CD14-positive monocyte (primary cell): Measurements from ENCODE around the gene MILR1. TPM values are rescaled to one million over a fixed set of nuclear protein-coding genes. Genes with fewer than 3 reads are reported as not detected.

ENCODE experiments used
- DNase-seq, 3 donors: peaks; one replicate each; pipeline ENCODE4 v3.0.0-alpha.2; 2011 to 2022
- H2AFZ ChIP-seq: 2 replicates; pipeline ENCODE4 v1.6.0; 2012; ENCODE audit warnings: mild to moderate bottlenecking, low read depth, low read length, inconsistent platforms; ENCODE audit not compliant: insufficient read depth, poor library complexity, severe bottlenecking
- H3K27ac ChIP-seq, 2 donors: 1 replicate in 1 of 2; 2 replicates in 1 of 2; pipeline ENCODE4 v1.5.1; 2012 to 2013; ENCODE audit warnings: low read length in 2 of 2, control low read depth in 1 of 2, inconsistent platforms in 1 of 2, low read depth in 1 of 2, mild to moderate bottlenecking in 1 of 2
- H3K27me3 ChIP-seq, 2 donors: one replicate each; pipeline versions ENCODE4 v1.6.0 to v1.6.1; 2011 to 2013; ENCODE audit warnings: low read length in 2 of 2; ENCODE audit not compliant: control insufficient read depth in 2 of 2, insufficient read depth in 2 of 2
- H3K36me3 ChIP-seq, 2 donors: replicated peaks in 1 of 2; 1 replicate in 1 of 2; 2 replicates in 1 of 2; pipeline versions ENCODE4 v1.5.1 to v1.6.1; 2012 to 2013; ENCODE audit warnings: low read length in 2 of 2, control low read depth in 1 of 2, inconsistent platforms in 1 of 2, mild to moderate bottlenecking in 1 of 2; ENCODE audit not compliant: insufficient read depth in 2 of 2, control insufficient read depth in 1 of 2
- H3K4me1 ChIP-seq, 2 donors: 1 replicate in 1 of 2; 2 replicates in 1 of 2; pipeline versions ENCODE4 v1.5.1 to v1.6.1; 2012 to 2013; ENCODE audit warnings: low read length in 2 of 2, control low read depth in 1 of 2, inconsistent platforms in 1 of 2, mild to moderate bottlenecking in 1 of 2, moderate library complexity in 1 of 2; ENCODE audit not compliant: insufficient read depth in 2 of 2, control insufficient read depth in 1 of 2
- H3K4me2 ChIP-seq: replicated peaks from 2 replicates; pipeline ENCODE3; 2012; ENCODE audit warnings: low read length, moderate library complexity, mild to moderate bottlenecking; ENCODE audit not compliant: poor library complexity, severe bottlenecking; ENCODE audit errors: extremely low read depth
- H3K4me3 ChIP-seq, 3 experiments: fragments of 200-600 bp in 1 of 3; sonication (generic) in 1 of 3; replicated peaks in 1 of 3; 1 replicate in 2 of 3; 2 replicates in 1 of 3; pipeline ENCODE4 v1.5.1; 2011 to 2013; ENCODE audit warnings: low read length in 3 of 3, mild to moderate bottlenecking in 3 of 3, control low read depth in 2 of 3, low read depth in 2 of 3, inconsistent platforms in 1 of 3, moderate library complexity in 1 of 3
- H3K79me2 ChIP-seq: 2 replicates; pipeline ENCODE4 v1.6.0; 2012; ENCODE audit warnings: mild to moderate bottlenecking, control low read depth, inconsistent platforms, low read length, moderate library complexity; ENCODE audit not compliant: insufficient read depth
- H3K9ac ChIP-seq: 2 replicates; pipeline ENCODE4 v1.6.0; 2017; ENCODE audit warnings: low read length, mild to moderate bottlenecking; ENCODE audit not compliant: insufficient read depth, poor library complexity, severe bottlenecking
- H3K9me3 ChIP-seq, 2 donors: replicated peaks in 1 of 2; 1 replicate in 1 of 2; 2 replicates in 1 of 2; pipeline versions ENCODE4 v1.5.1 to v1.6.1; 2012 to 2013; ENCODE audit warnings: low read length in 2 of 2, control low read depth in 1 of 2; ENCODE audit not compliant: control insufficient read depth in 1 of 2, insufficient read depth in 1 of 2
- H4K20me1 ChIP-seq: 2 replicates; pipeline ENCODE4 v1.6.0; 2012; ENCODE audit warnings: mild to moderate bottlenecking, low read length, control low read depth, moderate library complexity; ENCODE audit not compliant: insufficient read depth
- H3K27ac Mint-ChIP-seq, 7 donors: one replicate each; pipeline ENCODE4 v1.8.0; 2020; ENCODE audit warnings: mild to moderate bottlenecking in 7 of 7, mixed read lengths in 7 of 7, moderate library complexity in 6 of 7, inconsistent platforms in 2 of 7
- H3K27me3 Mint-ChIP-seq, 3 donors: one replicate each; pipeline ENCODE4 v1.8.0; 2021 to 2022; ENCODE audit warnings: low read depth in 3 of 3, mild to moderate bottlenecking in 3 of 3, mixed read lengths in 3 of 3, moderate library complexity in 3 of 3, inconsistent platforms in 1 of 3
- H3K36me3 Mint-ChIP-seq, 2 donors: one replicate each; pipeline ENCODE4 v1.8.0; 2020; ENCODE audit warnings: mixed read lengths in 2 of 2, inconsistent platforms in 1 of 2, mild to moderate bottlenecking in 1 of 2
- H3K4me1 Mint-ChIP-seq: one replicate; pipeline ENCODE4 v1.8.0; 2020; ENCODE audit warnings: mild to moderate bottlenecking, mixed read lengths
- H3K4me3 Mint-ChIP-seq, 2 donors: one replicate each; pipeline ENCODE4 v1.8.0; 2020; ENCODE audit warnings: mild to moderate bottlenecking in 2 of 2, mixed read lengths in 2 of 2, moderate library complexity in 1 of 2
- H3K9me3 Mint-ChIP-seq, 7 donors: one replicate each; pipeline ENCODE4 v1.8.0; 2020 to 2022; ENCODE audit warnings: mixed read lengths in 7 of 7, mild to moderate bottlenecking in 6 of 7, moderate library complexity in 6 of 7, inconsistent platforms in 2 of 7
- CTCF ChIP-seq: fragments of 200-600 bp; IDR thresholded peaks from one replicate; pipeline ENCODE4 v1.8.0; 2022; ENCODE audit warnings: antibody characterized with exemption, mild to moderate bottlenecking
- WGBS: methylation state at CpG from one replicate; pipeline ENCODE4 v1.1.5; 2013; ENCODE audit warnings: missing lambda C conversion rate; ENCODE audit not compliant: insufficient coverage; 5-methylcytosine and 5-hydroxymethylcytosine counted together
- intact Hi-C, 2 donors: fragments of 100-400 bp; cut with micrococcal nuclease; formaldehyde crosslinking; loops; one replicate each; pipeline versions ENCODE4 v1.15.0 to v1.15.1; 2023
- polyA plus RNA-seq, 3 donors: library from polyadenylated mRNA; depleted of rRNA in 1 of 3; unstranded in 2 of 3; stranded (reverse) in 1 of 3; fragments of 300-500 nt in 2 of 3; fragments of >200 nt in 1 of 3; fragmentation: Illumina TruSeq in 2 of 3; gene quantifications; 1 replicate in 2 of 3; 2 replicates in 1 of 3; pipeline ENCODE4 v1.2.3, GENCODE V29; 2012 to 2021

The MILR1 gene
- polyA plus RNA-seq, 3 donors: 72.0 to 95.2 (median 81.7) TPM

DNA sequence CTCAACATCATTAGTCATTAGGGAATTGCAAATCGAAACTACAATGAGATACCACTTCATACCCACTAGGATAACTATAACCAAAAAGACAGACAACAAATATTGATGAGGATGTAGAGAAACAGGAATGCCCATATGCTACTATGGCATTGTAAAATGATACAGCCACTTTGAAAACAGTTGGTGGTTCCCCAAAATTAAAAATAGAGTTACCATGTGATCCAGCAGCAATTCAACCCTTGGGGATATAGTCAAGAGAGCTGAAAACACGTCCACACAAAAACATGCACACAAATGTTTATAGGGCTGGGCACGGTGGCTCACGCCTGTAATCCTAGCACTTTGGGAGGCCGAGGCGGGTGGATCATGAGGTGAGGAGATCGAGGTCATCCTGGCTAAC is 48.3 kb upstream of the MILR1 start:
- Mint-ChIP-seq H3K4me3 (peak overlapping the region; percentile 47 to 74), H3K9me3 (no peaks in the 10 kb centered on the region), H3K36me3 (peaks cover 35 to 55% of the 10 kb centered on the region in 2 donors), H3K4me1 (peaks cover 90% of the 10 kb centered on the region), H3K27ac (peak overlapping the region; percentile 91 to 98 (median 95)), H3K27me3 (no peaks in the 10 kb centered on the region)
- H3K27ac ChIP-seq: peak overlapping the region; percentile 66 to 98
- peaks cover 86% of the 10 kb centered on the region for H4K20me1 ChIP-seq
- H3K36me3 ChIP-seq: peaks cover 3 to 8% of the 10 kb centered on the region in 2 donors
- H3K4me3 ChIP-seq: peak overlapping the region in 1 of 3 experiments; percentile 4
- intact Hi-C loops: no loop called here
- H3K9ac ChIP-seq: no peak overlapping the region
- H3K4me2 ChIP-seq: peak overlapping the region; percentile 35
- no CpG with 5 or more reads among the region's 7 CpGs for WGBS
- H3K4me1 ChIP-seq: peaks cover 93 to 96% of the 10 kb centered on the region in 2 donors
- H3K79me2 ChIP-seq: peaks cover 97% of the 10 kb centered on the region
- H2AFZ ChIP-seq: no peak overlapping the region
- H3K9me3 ChIP-seq: no peaks in the 10 kb centered on the region
- no peaks in the 10 kb centered on the region for H3K27me3 ChIP-seq
- no peak for TF ChIP-seq CTCF
- peak in 2 of 3 donors; percentile 22 to 36 for DNase-seq

- peaks cover 90% of the 10 kb centered on the region for H3K4me1 Mint-ChIP-seq
- peaks cover 97% of the 10 kb centered on the region for H3K79me2 ChIP-seq
- intact Hi-C loops: no loop called here
- no peaks in the 10 kb centered on the region for H3K27me3 ChIP-seq
- H3K27me3 Mint-ChIP-seq: no peaks in the 10 kb centered on the region
- no peak for TF ChIP-seq CTCF
- H3K36me3 ChIP-seq: peaks cover 3 to 8% of the 10 kb centered on the region in 2 donors
- WGBS: 80% methylated on average over 1 of the region's 8 CpGs
- H3K36me3 Mint-ChIP-seq: peaks cover 33 to 57% of the 10 kb centered on the region in 2 donors
- H3K27ac ChIP-seq: peak overlapping the region; percentile 66 to 98
- H3K4me3 ChIP-seq: peak overlapping the region in 1 of 3 experiments; percentile 35
- H4K20me1 ChIP-seq: peaks cover 90% of the 10 kb centered on the region
- peak overlapping the region in 1 of 2 donors; percentile 13 for H3K4me3 Mint-ChIP-seq
- H3K4me1 ChIP-seq: peaks cover 94 to 96% of the 10 kb centered on the region in 2 donors
- peak overlapping the region; percentile 42 for H3K4me2 ChIP-seq
- peak overlapping the region; percentile 91 to 98 (median 95) for H3K27ac Mint-ChIP-seq
- no peak for DNase-seq
- no peak overlapping the region for H2AFZ ChIP-seq
- H3K9ac ChIP-seq: no peak overlapping the region
- H3K9me3 Mint-ChIP-seq: no peaks in the 10 kb centered on the region
- no peaks in the 10 kb centered on the region for H3K9me3 ChIP-seq
These were observed 47.6 kb upstream of the MILR1 start for GRCh38 chr17:64401244-64401860.
